ENCODE results near the gene SLC9A2.

DNA sequence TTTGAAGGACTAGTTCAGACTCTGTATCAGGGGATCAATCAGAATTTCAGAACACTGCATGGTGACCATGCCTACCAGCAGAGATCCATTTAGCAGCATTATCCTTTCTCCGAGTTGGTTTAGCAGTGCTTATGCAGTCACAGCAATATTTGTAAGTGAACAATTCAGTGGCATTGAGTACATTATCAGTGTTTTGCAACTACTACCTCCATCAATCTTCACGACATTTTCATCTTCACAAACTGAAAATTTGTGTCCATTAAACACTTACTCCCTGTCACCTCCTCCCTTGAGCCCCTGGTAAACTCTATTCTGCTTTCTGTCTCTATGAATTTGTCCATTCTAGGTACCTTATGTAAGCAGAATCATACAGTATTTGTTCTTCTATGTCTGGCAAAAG, 20.1 kb downstream of the SLC9A2 start:
- TF ChIP-seq CTCF (IDR thresholded peaks at IDR 0.05) (no peak), POLR2A (IDR thresholded peaks at IDR 0.05; ENCODE audit: low read depth) (no peak)
